Loucy (cell line): ENCODE results near the gene ETV2.

Experiments used
- H2AFZ ChIP-seq: fragments of 200-600 bp; sonication (generic); 2 replicates; pipeline ENCODE4 v1.6.0; 2016; ENCODE audit warnings: antibody characterized with exemption, mild to moderate bottlenecking, low read length, moderate library complexity
- H3F3A ChIP-seq: fragments of 200-600 bp; 2 replicates; pipeline ENCODE4 v1.6.0; 2016; ENCODE audit warnings: antibody characterized with exemption, low read depth, mild to moderate bottlenecking
- H3K27me3 ChIP-seq: fragments of 200-600 bp; sonication (generic); 2 replicates; pipeline ENCODE4 v1.6.1; 2014; ENCODE audit warnings: low read length, mild to moderate bottlenecking; ENCODE audit not compliant: insufficient read depth, poor library complexity, severe bottlenecking
- H3K36me3 ChIP-seq: fragments of 200-600 bp; sonication (generic); 2 replicates; pipeline ENCODE4 v1.6.1; 2016; ENCODE audit warnings: low read length; ENCODE audit not compliant: insufficient read depth
- H3K4me1 ChIP-seq: fragments of 200-600 bp; sonication (generic); 2 replicates; pipeline ENCODE4 v1.5.1; 2014; ENCODE audit warnings: low read length, mild to moderate bottlenecking; ENCODE audit not compliant: insufficient read depth, poor library complexity, severe bottlenecking
- H3K4me2 ChIP-seq: fragments of 200-600 bp; sonication (generic); 2 replicates; pipeline ENCODE4 v1.6.0; 2014; ENCODE audit warnings: antibody characterized with exemption, low read length, low read depth, mild to moderate bottlenecking; ENCODE audit not compliant: poor library complexity, severe bottlenecking
- H3K4me3 ChIP-seq: fragments of 200-600 bp; sonication (generic); 2 replicates; pipeline ENCODE4 v1.5.1; 2014; ENCODE audit warnings: low read length, mild to moderate bottlenecking, mixed read lengths; ENCODE audit not compliant: poor library complexity, severe bottlenecking
- H3K79me2 ChIP-seq: fragments of 200-600 bp; sonication (generic); 2 replicates; pipeline ENCODE4 v1.6.1; 2014; ENCODE audit warnings: low read length; ENCODE audit not compliant: insufficient read depth
- H3K9ac ChIP-seq: fragments of 200-600 bp; sonication (generic); 2 replicates; pipeline ENCODE4 v1.6.0; 2014; ENCODE audit warnings: mild to moderate bottlenecking, low read depth, low read length, moderate library complexity; ENCODE audit not compliant: poor library complexity, severe bottlenecking
- H3K9me2 ChIP-seq: fragments of 200-600 bp; sonication (generic); replicated peaks from 2 replicates; pipeline ENCODE4 v1.6.1; 2016; ENCODE audit warnings: low read depth, low read length, mixed read lengths
- H3K9me3 ChIP-seq: fragments of 200-600 bp; sonication (generic); 2 replicates; pipeline ENCODE4 v1.6.1; 2014; ENCODE audit warnings: mild to moderate bottlenecking, antibody characterized with exemption, low read length, low read depth; ENCODE audit not compliant: insufficient read depth
- H4K20me1 ChIP-seq: fragments of 200-600 bp; sonication (generic); 2 replicates; pipeline ENCODE4 v1.6.0; 2014; ENCODE audit warnings: antibody characterized with exemption, low read length, mild to moderate bottlenecking; ENCODE audit not compliant: insufficient read depth, poor library complexity, severe bottlenecking
- CTCF ChIP-seq: fragments of 200-600 bp; sonication (generic); conservative IDR thresholded peaks from 2 replicates; pipeline ENCODE4 v1.5.1; 2014; ENCODE audit warnings: mild to moderate bottlenecking, antibody characterized with exemption, low read length
- EZH2phosphoT487 ChIP-seq: fragments of 200-600 bp; IDR thresholded peaks from 2 replicates; pipeline ENCODE4 v1.6.1; 2018; ENCODE audit warnings: antibody characterized with exemption, mild to moderate bottlenecking, moderate library complexity, borderline replicate concordance

The ETV2 gene

GRCh38 chr19:35644206-35644986 is 2.9 kb downstream of the ETV2 start:
- Histone ChIP-seq H3K4me3 (peak overlapping the region; percentile 76), H3K9me3 (no peaks in the 10 kb centered on the region), H3K9ac (peak overlapping the region; percentile 73), H3K4me1 (peaks cover 31% of the 10 kb centered on the region), H3F3A (0 out of 2 replicates have a peak, but pooled peaks cover 2% of the 10 kb centered on the region), H4K20me1 (peaks cover 10% of the 10 kb centered on the region), H3K27me3 (no peaks in the 10 kb centered on the region), H3K4me2 (peak overlapping the region; percentile 92), H3K9me2 (no peaks in the 10 kb centered on the region), H2AFZ (peak overlapping the region; percentile 99), H3K36me3 (no peaks in the 10 kb centered on the region), H3K79me2 (peaks cover 12% of the 10 kb centered on the region)
- TF ChIP-seq EZH2phosphoT487 (no peak), CTCF (no peak)

GRCh38 chr19:35644987-35645679 is 3.6 kb downstream of the ETV2 start:
- H3K9ac ChIP-seq, result peak overlapping the region; percentile 18
- peaks cover 14% of the 10 kb centered on the region for H4K20me1 ChIP-seq
- peak overlapping the region; percentile 99 for H2AFZ ChIP-seq
- H3K4me1 ChIP-seq, result peaks cover 36% of the 10 kb centered on the region
- no peaks in the 10 kb centered on the region for H3K9me3 ChIP-seq
- peak overlapping the region; percentile 76 for H3K4me3 ChIP-seq
- no peak for TF ChIP-seq CTCF
- TF ChIP-seq EZH2phosphoT487, result no peak
- H3K9me2 ChIP-seq, result no peaks in the 10 kb centered on the region
- peak overlapping the region; percentile 92 for H3K4me2 ChIP-seq
- no peaks in the 10 kb centered on the region for H3K27me3 ChIP-seq
- no peaks in the 10 kb centered on the region for H3K36me3 ChIP-seq
- peaks cover 20% of the 10 kb centered on the region for H3K79me2 ChIP-seq
- 0 out of 2 replicates have a peak, but pooled peaks cover 2% of the 10 kb centered on the region for H3F3A ChIP-seq

GRCh38 chr19:35645680-35646511 is 4.4 kb downstream of the ETV2 start:
- Histone ChIP-seq H3K27me3 (no peaks in the 10 kb centered on the region), H4K20me1 (peaks cover 14% of the 10 kb centered on the region), H2AFZ (no peak overlapping the region; the same call in 1 of the 2 replicates), H3F3A (0 out of 2 replicates have a peak, but pooled peaks cover 2% of the 10 kb centered on the region), H3K9me3 (no peaks in the 10 kb centered on the region), H3K4me1 (peaks cover 44% of the 10 kb centered on the region), H3K4me2 (no peak overlapping the region), H3K36me3 (no peaks in the 10 kb centered on the region), H3K79me2 (peaks cover 27% of the 10 kb centered on the region), H3K9ac (no peak overlapping the region), H3K4me3 (no peak overlapping the region), H3K9me2 (no peaks in the 10 kb centered on the region)
- no peak for TF ChIP-seq CTCF
- no peak for TF ChIP-seq EZH2phosphoT487
